Central memory CD4-positive, alpha-beta T cell (primary cell): ENCODE measurements around the gene PDE6D.

ENCODE experiments used
- DNase-seq: peaks from one replicate; pipeline ENCODE4 v3.0.0; 2022
- total RNA-seq, 3 experiments: gene quantifications; one replicate each; lab custom pipeline; 2026; lab: John Stamatoyannopoulos, UW

Gene PDE6D
- total RNA-seq = 11.2 to 22.8 (median 15.6) reads per million in 3 experiments

DNA sequence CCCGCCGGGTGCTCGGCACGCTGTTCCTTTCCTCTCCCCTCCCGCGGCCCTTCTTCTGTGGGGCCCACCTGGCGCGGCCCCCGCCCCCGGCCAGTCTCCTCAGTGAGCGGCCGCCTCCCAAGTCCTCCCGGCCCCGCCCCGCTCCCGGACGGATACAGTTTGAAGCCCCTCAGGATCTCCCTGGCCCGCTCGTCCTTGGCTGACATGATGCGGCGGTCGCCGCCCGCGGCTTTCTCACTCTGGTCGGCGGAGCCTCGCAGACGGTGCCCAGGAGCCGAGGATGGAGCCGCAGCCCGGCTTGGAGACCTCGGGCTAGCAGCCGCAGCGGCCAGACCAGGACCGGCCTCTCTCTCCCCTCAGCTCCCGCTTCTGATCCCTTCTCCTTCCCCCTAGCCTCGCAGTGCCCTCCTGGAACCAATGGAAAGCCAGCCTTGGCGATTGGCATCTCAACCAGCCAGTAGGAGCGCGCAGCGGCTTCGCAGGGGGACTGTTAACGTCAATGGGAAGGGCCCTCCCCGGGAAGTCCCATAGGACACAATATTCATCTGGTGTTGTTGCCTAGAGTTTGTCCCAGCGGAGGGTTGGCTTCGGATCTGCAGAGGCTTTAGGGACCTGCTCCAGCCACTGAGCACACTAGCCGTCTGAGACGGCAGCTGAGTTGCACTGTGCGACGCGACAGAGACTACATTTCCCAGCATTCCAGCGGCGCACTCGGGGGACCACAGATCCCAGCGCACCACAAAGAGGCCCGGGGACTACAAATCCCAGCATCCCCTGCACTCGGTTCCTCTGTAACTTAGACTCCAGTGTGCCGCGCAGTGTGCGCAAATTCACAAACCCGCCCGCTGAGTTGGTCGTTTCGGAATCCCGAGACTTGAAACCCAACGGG lies at the start of gene PDE6D:
PDE6D (minus strand) TSS at position 374 of the 889 bp plus-strand sequence; CDS start at position 206, 168 bp downstream.
- DNase-seq = peak; percentile 92

DNA sequence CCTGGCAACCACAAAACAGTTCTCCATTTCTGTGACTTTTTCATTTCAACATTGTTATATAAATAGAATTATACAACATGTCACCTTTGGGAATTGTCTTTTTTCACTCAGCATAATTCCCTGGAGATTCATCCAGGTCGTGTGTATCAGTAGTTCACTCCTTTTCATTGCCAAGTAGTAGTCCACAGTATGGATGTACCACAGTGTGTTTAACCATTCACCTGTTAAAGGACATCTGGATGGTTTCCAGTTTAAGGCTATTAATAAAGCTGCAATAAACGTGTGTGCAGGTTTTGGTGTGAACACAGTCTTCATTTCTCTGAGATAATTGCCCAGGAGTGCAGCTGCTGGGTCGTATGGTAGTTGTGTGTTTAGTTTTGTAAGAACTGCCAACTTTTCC lies 40.8 kb upstream of the PDE6D start:
- no peak for DNase-seq

DNA sequence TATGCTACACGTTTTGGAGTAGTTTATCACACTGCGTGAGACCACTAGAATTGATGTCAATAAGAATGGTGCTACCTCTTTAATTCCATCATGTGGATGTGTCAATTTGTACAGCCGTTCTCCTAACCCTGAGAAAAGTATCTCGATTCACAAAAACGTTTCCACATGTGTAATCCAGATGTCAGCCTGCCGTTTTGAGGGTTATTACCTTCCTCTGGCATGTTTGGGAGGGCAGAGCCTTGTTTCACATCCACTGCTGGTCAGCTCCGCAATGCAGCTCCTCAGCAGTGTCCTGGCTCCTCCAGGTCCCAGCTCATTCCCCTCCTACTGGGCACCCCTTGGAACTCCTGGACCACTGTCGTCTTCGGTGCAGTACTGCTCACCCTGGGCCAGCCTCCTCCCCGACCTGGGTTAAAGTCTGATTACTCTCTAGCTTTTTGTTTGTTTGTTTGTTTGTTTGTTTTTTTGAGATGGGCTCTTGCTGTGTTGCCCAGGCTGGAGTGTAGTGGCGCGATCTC lies 39.8 kb upstream of the PDE6D start:
- DNase-seq = no peak

DNA sequence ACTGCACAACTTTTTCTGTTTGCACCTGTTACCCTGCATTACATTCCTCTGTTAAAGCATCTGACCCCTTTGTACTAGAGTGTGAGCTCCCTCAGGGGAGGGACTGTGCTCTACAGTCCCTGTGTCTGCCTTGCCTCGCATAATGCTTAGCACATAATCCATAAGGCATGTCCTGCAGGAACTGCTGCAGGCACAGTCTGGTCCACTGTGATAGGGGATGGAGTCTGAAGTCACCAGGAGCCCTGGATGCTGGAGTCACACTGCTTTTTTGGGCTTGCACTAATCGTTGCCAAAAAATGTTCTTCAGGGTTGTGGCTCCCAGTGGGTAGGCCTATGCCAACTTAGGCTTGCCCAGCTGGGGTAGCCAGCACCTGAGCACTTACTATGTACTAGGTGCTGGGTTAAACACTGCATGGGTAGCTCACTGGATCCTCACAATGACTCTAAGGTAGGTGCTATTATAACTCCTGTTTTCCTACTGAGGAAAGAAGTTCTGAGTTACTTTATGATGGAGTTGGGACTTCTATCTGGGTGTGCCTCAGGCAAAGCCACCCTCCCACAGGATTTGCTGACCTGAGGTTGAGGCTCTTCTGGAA lies 38.5 kb upstream of the PDE6D start:
- DNase-seq = no peak

DNA sequence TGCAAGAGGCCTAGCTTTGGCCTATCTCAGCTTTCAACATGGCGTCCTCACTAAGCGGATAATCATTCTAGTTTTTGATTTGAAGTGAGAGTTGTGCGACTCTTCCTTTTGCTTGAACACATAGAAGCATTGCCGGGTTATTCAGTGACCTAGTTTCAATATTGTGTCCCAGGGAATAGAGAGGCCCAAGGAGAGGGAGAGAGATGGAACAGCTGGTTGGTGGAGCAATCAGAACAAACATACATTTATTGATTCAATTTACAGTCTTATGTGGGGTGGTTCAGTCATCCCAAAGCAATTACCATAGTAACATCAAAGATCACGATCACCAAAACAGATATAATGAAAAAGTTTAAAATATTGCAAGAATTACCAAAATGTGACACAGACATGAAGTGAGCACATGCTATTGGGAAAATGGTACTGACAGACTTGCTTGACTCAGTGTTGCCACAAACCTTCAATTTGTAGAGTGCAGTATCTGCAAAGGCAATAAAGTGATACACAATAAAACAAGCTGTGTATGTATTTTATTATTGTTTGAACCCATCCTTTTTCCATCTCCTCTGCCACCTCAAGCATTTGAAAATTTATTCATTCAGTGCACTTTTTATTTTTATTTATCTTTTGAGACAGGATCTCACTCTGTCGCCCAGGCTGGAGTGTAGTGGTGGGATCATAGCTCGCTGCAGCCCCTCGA lies 35.4 kb upstream of the PDE6D start:
- no peak for DNase-seq

DNA sequence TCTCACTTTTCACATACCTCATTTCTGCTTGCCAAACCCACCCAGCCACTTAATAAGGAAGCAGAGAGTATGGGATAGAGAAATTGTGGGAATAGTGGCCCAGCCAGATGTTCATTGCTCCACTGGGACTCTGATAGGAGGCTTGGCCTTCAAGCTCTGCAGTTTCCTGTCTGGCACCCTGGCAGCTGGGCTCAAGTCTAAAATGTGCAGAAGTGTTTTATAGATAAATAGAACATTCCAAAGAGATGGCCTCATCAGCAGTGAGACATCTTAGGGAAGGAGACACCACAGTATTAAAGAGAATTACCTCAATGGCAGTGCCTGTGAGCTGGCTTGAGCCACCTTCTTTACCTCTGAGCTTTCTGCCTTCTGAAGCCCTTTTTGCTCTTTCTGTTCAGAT lies 29.8 kb upstream of the PDE6D start:
- no peak for DNase-seq

DNA sequence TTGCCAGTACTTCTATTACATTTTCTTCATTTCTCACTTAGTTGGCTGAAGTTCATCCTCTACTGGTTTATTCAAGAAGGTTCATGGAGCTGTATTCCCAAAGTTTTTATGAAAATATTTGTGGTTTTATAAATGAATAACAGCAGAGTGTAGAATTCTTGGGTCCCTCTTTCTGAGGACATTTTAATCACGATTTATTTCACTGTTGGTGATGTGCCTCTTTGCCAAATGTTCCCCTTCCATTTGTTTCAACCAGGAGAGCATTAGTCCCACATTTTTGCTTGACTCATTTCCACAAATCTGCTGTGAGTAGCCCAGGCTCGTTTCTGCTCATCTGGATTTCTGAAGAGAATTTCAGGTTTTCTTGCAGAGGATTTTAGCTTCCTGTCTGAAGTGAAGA lies 25.9 kb upstream of the PDE6D start:
- DNase-seq = no peak

DNA sequence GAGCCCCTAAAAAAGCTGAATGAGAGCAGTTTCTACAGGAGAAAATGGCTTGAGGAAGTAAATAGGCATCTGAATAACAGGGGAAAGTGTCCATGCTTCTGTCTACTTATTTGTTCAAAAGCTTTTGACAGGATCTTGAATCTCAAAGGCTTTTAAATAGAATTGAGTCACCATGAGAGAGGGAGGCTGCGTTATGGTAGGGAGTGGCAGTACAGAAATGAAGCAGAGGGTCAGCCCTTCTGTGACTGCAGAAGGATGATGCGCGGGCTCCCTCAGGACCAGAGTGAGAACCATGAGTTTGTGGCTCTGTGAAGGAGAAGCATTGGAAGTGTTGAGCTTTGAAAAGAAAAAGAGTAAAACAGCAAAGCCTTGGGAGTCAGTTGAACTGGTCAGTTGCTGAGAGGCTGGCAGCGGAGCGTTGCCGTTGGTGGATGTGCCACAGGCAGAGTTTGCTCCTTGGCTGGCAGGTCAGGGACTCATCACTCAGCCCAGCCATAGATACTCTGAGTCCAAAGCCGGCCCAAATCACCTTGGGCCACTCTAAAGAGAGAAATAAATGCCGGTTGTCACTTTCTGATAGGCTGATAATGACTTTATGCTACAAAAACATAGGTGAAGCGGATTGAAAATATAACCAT lies 22.5 kb upstream of the PDE6D start:
- no peak for DNase-seq

DNA sequence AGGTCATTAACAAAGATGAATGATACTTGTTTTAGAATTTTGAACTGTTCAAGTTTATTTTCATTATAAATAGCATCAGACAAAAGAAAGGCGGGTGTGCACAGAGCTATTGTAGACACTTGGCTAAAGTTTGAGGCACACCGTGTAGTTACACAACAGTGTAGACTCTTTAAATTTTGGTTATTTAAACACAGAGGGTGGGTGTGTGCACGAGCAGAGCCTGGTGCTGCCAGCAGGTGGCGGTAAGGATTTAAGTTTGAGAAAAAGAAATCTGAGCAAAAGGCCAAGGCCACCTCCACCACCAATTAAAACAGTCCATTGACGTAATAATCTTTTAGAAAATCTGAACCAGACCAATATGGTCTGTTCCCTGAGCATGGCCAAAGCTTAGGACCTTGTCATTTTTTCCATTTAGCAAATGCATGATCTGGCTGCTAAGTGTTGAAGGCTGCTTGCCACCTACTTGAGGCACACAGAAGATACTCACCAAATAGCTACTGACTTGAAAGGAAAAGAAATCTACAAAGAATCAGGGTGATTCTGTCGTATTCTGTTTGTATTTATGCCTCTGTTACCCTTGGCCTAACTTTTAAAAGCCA lies 19.5 kb upstream of the PDE6D start:
- no peak for DNase-seq

DNA sequence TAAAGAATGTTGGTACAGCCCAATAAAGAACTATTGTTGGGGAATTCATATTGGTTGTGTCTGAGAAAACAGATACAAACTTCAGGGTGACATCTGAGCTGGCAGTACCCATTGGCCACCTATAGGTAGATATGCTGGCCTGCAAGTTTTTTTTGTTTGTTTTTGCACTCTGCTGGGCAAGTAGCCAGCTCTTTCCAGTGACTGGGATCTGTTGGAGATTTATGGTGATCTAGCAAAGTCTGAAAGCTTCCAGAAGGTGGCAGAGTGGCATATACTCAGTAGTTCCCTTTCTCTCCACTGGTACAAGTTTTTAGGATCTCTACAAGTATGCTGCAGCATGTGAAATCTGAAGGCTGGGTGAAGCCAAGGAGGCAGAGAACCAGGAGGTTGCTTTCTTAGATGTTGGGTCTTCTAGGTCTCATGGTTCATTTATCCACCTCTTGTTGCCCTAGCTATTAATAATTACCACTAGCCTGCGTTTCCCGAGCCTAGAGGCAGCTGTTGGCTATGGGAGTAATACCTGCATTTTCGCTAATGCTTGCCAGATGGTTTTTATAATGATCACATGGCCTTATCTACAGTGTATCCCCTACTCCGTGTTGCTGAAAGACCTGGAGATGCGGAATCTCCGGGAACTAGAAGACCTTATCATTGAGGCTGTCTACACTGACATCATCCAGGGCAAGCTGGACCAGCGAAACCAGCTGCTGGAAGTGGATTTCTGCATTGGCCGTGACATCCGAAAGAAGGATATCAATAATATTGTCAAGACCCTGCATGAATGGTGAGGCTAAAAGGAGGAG lies 14.6 kb upstream of the PDE6D start:
- DNase-seq = no peak

DNA sequence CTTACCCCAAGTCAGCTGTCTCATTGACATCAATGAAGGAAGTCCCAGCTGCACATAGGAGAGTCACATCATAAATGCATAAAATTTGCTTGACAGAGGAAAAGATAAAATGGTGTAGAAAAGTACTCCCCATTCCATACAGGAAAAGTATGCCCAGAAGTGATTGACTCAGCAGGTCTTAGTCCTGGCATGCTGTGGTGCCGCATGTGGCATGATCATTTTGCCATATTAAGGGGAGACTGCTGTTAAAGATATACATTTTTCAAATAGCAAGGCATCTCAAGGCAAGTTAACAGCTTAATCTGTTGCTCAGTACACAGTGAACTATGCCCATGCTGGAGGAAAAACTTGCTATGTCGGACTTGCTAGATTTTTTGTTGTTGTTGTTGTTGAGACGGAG lies 13.3 kb upstream of the PDE6D start:
- no peak for DNase-seq

DNA sequence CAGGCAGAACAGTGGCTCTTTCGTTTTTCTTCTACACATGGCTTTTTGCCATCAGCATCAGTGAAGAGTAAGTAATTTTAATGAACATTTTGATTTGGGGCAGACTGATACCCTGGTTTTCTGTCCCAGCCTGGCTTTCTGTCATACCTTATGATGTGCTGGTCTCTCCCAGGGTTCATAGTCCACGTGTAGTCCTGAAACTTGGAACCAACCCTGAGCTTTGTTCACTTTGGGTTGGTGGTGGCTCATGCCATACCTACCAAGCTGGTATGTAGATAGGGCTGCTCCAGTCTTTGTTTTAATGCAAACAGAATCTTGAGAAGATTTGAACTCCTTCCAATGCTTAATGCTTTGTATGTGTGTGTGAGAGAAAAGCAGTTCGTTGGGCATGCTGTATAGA lies 10.0 kb upstream of the PDE6D start:
- DNase-seq = no peak

DNA sequence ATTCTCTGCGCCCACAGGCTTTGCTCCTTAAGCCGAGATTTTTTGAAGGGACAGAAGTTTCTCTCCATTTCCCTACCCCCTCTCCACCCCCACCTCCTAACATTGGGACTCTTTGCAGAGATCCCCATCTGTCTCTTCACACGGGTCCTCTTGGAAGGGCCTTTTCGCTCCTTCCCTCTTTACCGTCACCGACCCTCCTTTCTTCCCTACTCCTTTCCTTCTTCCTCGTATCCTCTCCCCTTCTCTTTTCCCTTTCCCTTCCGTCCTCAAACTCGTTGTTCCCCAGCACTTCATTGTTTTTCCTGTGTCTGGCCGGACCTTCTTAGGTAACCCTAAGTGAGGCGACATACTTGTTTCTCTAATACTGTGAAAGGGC lies 5.8 kb upstream of the PDE6D start:
- no peak for DNase-seq

DNA sequence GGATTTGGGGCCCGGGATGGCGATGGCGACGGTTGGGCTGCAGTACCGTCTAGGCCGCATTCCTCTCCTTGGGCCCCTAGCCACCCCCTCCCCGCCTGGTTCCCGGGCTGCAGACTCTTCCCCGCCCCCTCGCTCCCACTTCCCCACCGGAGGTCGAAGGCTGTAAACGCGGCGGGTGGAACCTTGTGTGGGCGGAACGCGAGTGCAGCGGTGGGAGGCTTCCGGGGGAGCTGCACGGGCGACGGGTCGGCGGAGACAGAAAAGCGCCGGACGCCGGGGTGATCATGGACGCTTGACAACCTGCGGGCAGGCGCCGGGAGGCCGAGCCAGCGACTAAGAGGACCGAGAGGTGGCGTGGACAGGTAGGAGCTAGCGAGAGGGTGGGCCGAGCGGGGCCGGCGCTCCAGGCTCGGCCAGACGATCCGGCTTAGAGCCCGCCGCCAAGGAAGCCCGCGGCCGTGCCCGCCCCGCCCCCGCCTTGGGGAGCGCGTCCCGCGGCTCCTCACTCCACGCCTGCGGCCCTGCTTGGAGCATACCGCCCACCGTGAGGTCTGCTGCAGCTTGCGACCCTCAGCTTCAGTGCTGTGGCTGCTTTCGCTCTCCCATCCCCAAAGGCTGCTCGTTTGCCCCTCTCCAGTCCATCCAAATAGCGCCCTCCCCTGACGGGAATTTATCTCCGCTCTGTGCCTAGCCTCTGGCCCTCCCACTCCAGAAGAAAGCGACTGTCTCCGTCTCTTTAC lies 5.3 kb upstream of the PDE6D start, which contains the start of gene COPS7B:
COPS7B (plus strand) TSS at position 269 of the 740 bp plus-strand sequence. CDS start 2,126 bp downstream, outside the sequence.
- peak; percentile 70 for DNase-seq

DNA sequence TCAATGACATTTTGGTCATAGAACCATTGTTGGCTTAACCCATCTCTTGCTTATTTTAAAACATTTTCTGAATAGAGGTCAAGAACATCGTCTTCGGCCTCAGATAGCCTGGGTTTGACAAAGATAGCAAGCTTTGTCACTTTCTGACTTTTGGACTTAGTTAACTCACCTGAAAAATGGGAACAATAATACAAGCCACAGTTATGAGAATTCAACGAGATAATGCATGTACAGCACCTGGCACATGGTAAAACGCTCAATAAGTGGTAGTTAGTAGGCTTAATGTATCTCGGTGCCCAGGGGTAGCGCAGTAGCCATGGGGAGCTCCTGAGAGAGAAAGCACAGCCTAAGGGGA lies 4.7 kb upstream of the PDE6D start:
- DNase-seq = no peak

DNA sequence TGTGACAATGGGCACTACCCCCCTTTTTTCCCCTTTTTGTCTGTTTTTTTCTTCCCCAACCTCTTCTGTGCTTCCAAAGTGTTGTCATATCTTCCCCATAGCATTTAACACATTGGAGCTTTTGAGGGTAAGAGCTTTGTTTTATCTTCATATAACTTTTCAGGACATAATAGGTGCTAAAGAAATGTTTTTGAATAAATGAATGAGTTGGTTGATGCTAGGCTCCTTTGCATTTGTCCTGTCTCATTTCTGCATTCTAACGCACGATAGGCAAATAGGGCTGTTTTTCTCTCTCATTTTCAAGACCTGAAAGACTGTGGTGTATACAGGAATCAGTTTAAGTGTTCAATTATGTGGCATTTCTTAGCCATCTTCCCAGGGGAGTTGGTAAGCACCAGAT lies 4.3 kb upstream of the PDE6D start:
- no peak for DNase-seq

DNA sequence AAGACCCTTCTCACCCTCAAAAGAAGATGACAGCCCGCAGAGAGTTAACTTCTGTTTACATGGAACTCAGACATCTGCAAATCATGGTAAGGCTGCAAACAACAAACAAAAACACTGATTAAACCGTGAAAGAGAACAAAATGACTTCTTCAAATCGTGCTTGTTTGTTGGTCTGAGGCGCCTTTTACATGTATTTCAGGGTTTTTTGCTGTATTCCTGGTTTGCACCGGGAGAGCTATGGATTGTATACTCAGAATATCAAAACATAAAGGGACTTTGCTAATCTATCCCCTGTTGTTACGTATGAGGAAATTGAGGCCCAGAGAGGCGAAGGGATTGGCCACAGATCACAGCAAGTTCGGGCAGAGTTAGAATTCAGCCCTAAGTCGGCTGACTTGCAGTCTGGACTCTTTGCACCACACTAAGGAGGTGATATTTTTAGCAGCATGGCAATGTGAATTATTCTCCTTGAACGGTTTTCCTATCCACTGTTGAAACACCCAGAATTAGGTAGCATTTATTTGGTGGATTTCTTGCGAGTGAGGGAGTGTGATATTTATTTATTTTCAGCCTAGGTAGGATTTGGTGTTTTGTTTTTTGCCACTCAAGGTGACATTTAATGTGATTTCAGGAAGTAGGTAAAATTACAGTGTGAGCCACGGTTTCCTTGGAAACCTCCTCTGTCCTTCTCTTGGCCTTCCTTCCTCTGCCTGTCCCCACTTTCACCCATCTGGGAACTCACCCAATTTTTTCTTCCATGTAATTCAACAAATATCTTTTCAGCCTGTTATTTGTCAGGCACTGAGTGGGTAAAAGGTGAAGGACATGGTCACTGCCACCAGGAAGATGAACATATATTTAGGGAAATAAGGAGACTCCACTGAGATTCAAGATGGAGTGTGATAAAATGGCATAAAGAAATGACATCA lies 980 bp upstream of the PDE6D start:
- DNase-seq = peak; percentile 5

DNA sequence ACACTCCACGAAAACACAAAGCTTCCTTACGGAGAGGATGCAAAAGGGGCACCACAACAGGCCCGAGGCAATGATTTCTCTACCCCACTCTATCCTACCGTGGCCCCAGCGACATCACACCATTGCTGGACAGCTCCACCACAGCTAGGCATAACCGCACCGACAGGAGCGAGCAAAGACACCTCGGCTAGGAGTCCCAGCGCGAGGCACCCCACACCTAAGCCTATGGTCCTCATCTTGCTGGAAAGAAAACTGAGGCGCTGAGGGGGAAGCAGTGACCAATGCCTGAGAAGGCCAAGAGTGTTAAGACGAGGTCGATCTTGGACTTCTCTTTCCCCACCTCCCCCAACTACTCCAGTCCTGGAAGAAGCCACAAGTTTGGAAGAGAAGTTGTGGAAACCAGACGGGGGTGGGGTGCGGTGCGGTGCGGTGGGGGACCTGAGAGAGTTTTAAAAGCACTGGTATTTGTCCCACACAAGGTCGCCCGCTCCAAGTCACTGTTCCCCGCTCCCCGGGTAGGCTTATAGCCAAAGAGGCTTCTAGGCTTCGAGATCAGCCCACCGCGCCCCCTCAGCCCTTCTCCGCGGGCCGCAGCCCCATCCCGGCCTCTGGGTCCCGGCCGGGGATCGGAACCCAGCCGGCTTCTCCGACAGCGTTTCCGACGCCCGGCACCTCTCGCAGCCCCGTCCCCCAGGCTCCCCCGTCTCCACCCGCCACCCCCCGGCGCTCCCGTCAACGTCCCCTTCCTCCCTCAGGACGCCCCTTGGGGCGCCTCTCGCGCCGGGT lies 766 bp downstream of the PDE6D start:
- peak; percentile 1 for DNase-seq
